Uterus (tissue), 4 donors: ENCODE results near the gene STYXL1. TPM values are rescaled to one million over a fixed set of nuclear protein-coding genes. Genes with fewer than 3 reads are reported as not detected.

Experiments used
- DNase-seq, 2 donors: peaks; one replicate each; pipeline ENCODE4 v3.0.0-alpha.2; 2019 to 2020
- H3K27ac ChIP-seq, 2 donors: fragments of 200-600 bp; sonication (generic); 1 replicate in 1 of 2; 2 replicates in 1 of 2; pipeline ENCODE4 v1.5.1; 2016 to 2018
- H3K27me3 ChIP-seq, 2 donors: fragments of 200-600 bp; sonication (generic); one replicate each; pipeline ENCODE4 v1.5.1; 2018 to 2019; ENCODE audit warnings: control low read depth in 1 of 2
- H3K36me3 ChIP-seq, 2 donors: fragments of 200-600 bp; sonication (generic); one replicate each; pipeline ENCODE4 v1.5.1; 2019; ENCODE audit warnings: control low read depth in 1 of 2
- H3K4me1 ChIP-seq, 2 donors: fragments of 200-600 bp; sonication (generic); one replicate each; pipeline ENCODE4 v1.5.1; 2018 to 2019; ENCODE audit warnings: control low read depth in 1 of 2
- H3K4me3 ChIP-seq, 2 donors: fragments of 200-600 bp; sonication (generic); 1 replicate in 1 of 2; 2 replicates in 1 of 2; pipeline ENCODE4 v1.5.1; 2018 to 2019; ENCODE audit warnings: mild to moderate bottlenecking in 1 of 2
- H3K9me3 ChIP-seq, 2 donors: fragments of 200-600 bp; sonication (generic); one replicate each; pipeline ENCODE4 v1.5.1; 2019; ENCODE audit warnings: control low read depth in 1 of 2
- POLR2A ChIP-seq, 2 donors: fragments of 450-650 bp; IDR thresholded peaks; one replicate each; pipeline ENCODE4 v1.6.1; 2016; ENCODE audit warnings: antibody characterized with exemption in 2 of 2, mild to moderate bottlenecking in 1 of 2, moderate library complexity in 1 of 2
- intact Hi-C: fragments of 100-400 bp; cut with DNase I; formaldehyde crosslinking; loops from one replicate; pipeline ENCODE4 v1.15.1; 2023; ENCODE audit warnings: low total_unique reads
- total RNA-seq, 4 donors: library from RNA; depleted of rRNA in 3 of 4; stranded (reverse); fragments of >200 nt in 3 of 4; gene quantifications; one replicate each; pipeline versions ENCODE4 v1.1.0 to v1.2.4, GENCODE V29; 2014 to 2023
- TF ChIP-seq, protein P1 (sequence below), 4 experiments: fragments of 200-600 bp in 2 of 4; fragments of 450-650 bp in 2 of 4; sonication (generic) in 2 of 4; IDR thresholded peaks; one replicate each; pipeline ENCODE4 v1.5.1; 2016 to 2019; ENCODE audit warnings: antibody characterized with exemption in 4 of 4, mild to moderate bottlenecking in 2 of 4, moderate library complexity in 1 of 4
- donor health status: DM: yes; HTN: yes; CAD: no.

Gene STYXL1
- total RNA-seq, 4 donors from 2014 or later: 4.4 to 27.3 (median 14.1) TPM

DNA sequence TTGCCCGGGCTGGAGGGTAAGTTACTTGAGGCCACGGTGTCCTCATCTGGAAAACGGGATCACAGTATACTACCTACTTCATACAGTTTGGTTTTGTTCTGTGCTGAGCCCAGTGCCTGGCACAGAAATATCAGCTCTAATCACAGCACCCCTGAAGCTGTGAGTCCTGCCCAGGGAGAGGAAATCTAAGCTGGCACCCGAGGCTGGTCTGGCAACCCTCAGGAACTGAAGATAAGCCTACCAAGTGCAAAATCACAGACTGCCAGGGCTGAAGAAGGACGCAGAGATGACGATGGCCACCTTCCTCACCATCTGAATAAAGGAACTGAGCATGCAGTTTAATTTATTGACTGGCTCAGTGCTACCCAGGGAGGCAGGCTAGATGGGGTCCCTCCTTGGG lies 45.7 kb downstream of the STYXL1 start:
- intact Hi-C loops: no loop called here
- TF ChIP-seq, protein P1, sequence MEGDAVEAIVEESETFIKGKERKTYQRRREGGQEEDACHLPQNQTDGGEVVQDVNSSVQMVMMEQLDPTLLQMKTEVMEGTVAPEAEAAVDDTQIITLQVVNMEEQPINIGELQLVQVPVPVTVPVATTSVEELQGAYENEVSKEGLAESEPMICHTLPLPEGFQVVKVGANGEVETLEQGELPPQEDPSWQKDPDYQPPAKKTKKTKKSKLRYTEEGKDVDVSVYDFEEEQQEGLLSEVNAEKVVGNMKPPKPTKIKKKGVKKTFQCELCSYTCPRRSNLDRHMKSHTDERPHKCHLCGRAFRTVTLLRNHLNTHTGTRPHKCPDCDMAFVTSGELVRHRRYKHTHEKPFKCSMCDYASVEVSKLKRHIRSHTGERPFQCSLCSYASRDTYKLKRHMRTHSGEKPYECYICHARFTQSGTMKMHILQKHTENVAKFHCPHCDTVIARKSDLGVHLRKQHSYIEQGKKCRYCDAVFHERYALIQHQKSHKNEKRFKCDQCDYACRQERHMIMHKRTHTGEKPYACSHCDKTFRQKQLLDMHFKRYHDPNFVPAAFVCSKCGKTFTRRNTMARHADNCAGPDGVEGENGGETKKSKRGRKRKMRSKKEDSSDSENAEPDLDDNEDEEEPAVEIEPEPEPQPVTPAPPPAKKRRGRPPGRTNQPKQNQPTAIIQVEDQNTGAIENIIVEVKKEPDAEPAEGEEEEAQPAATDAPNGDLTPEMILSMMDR (IDR thresholded peaks at IDR 0.05): no peak
- no peak for TF ChIP-seq POLR2A (IDR thresholded peaks at IDR 0.05)
- no peaks in the 10 kb centered on the region for H3K9me3 ChIP-seq
- DNase-seq: no peak
- H3K27me3 ChIP-seq: no peaks in the 10 kb centered on the region
- H3K4me1 ChIP-seq: no peaks in the 10 kb centered on the region
- no peaks in the 10 kb centered on the region for H3K36me3 ChIP-seq
- H3K27ac ChIP-seq: no peak overlapping the region
- no peak overlapping the region for H3K4me3 ChIP-seq

DNA sequence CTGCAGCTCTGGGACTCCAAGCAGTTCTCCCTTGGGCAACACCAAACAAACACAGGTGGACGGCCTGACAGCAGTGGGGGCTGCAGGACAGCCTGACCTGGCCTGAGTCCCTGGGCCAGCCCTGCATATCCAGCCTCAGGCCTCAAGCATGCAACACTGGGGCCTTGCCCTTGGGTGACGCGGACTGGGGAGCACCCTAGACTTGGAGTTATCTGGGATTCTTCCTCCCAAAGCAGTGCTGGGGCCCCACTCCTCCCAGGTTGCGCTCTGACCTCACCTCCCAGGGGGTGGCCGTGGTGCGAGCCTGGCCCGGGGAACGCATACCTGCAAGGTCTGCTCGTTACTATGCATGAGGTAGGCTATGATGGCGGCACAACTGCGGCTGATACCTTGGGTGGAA lies 47.2 kb downstream of the STYXL1 start:
- Histone ChIP-seq H3K4me3 (no peak overlapping the region), H3K4me1 (no peaks in the 10 kb centered on the region), H3K27me3 (no peaks in the 10 kb centered on the region), H3K27ac (no peak overlapping the region), H3K9me3 (no peaks in the 10 kb centered on the region), H3K36me3 (no peaks in the 10 kb centered on the region)
- DNase-seq: no peak
- intact Hi-C loops: no loop called here
- TF ChIP-seq POLR2A (IDR thresholded peaks at IDR 0.05): no peak
- TF ChIP-seq, protein P1 (IDR thresholded peaks at IDR 0.05): no peak

DNA sequence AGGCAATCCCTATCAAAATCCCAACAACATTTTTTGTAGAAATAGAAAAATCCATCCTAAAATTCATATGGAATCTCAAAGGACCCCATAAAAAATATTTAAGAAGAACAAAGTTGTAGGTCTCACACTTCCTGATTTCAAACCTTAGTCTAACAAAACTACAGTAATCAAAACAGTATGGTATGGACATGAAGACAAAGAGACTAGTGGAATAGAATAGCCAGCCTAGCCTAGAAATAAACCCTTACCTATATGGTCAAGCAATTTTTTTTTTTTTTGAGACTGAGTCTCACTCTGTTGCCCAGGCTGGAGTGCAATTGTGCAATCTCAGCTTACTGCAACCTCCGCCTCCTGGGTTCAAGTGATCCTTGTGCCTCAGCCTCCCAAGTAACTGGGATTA lies 49.8 kb downstream of the STYXL1 start:
- H3K9me3 ChIP-seq: no peaks in the 10 kb centered on the region
- no peak for DNase-seq
- TF ChIP-seq POLR2A (IDR thresholded peaks at IDR 0.05): no peak
- TF ChIP-seq, protein P1 (IDR thresholded peaks at IDR 0.05): no peak
- intact Hi-C loops: no loop called here
- no peaks in the 10 kb centered on the region for H3K27me3 ChIP-seq
- H3K4me1 ChIP-seq: no peaks in the 10 kb centered on the region
- no peak overlapping the region for H3K27ac ChIP-seq
- no peak overlapping the region for H3K4me3 ChIP-seq
- no peaks in the 10 kb centered on the region for H3K36me3 ChIP-seq

DNA sequence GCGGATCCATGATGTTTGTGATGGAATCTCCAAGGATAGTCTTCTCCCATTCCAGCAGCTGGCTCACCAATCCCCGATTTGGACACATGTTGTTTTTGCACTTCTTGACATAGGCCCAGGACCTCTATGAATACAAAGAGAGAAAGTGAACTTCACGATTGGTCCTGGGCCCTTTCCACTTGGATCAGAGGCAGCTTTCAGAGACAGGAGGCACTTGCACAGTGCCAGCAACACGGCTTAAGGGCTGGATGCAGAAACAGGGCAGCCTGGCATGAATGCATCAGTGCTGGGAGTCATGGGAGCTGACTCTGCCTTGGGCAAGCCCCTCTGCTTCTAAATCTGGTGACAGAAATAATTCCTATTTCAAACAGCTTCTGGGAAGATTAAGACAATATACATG lies 51.3 kb downstream of the STYXL1 start:
- DNase-seq: no peak
- Histone ChIP-seq H3K27ac (no peak overlapping the region), H3K9me3 (no peaks in the 10 kb centered on the region), H3K4me3 (no peak overlapping the region), H3K27me3 (no peaks in the 10 kb centered on the region), H3K36me3 (no peaks in the 10 kb centered on the region), H3K4me1 (no peaks in the 10 kb centered on the region)
- intact Hi-C loops: no loop called here
- TF ChIP-seq, protein P1 (IDR thresholded peaks at IDR 0.05): no peak
- no peak for TF ChIP-seq POLR2A (IDR thresholded peaks at IDR 0.05)

DNA sequence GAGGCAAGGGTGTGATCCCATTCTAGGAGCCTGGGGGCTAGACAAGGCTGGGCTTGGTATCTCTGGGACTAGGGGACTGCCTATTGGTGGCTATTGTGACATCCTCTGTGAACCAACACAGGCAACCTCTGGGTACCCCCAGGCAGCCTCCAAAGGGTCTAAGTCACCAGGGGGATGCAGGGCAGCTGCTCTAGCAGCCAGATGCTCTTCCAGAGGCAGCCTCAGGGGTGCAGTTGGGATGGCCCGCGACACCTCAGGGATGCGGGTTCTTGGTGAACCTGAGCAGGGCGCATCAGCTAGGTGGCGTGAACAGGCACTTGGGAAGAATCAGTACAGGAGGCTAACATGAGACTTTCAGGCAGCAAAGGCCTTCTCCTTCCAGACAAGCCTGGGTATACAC lies 51.8 kb downstream of the STYXL1 start:
- no peak for TF ChIP-seq POLR2A (IDR thresholded peaks at IDR 0.05)
- TF ChIP-seq, protein P1 (IDR thresholded peaks at IDR 0.05): no peak
- Histone ChIP-seq H3K4me3 (no peak overlapping the region), H3K9me3 (no peaks in the 10 kb centered on the region), H3K4me1 (no peaks in the 10 kb centered on the region), H3K27me3 (no peaks in the 10 kb centered on the region), H3K27ac (no peak overlapping the region), H3K36me3 (no peaks in the 10 kb centered on the region)
- intact Hi-C loops: no loop called here
- DNase-seq: no peak
